ENCODE results near the gene CHD9.
"Not testable (repeated sequence)": the region's sequence is repeated elsewhere in the genome, so short reads cannot be mapped to it uniquely, and the experiment has no call there.

Gene CHD9

DNA sequence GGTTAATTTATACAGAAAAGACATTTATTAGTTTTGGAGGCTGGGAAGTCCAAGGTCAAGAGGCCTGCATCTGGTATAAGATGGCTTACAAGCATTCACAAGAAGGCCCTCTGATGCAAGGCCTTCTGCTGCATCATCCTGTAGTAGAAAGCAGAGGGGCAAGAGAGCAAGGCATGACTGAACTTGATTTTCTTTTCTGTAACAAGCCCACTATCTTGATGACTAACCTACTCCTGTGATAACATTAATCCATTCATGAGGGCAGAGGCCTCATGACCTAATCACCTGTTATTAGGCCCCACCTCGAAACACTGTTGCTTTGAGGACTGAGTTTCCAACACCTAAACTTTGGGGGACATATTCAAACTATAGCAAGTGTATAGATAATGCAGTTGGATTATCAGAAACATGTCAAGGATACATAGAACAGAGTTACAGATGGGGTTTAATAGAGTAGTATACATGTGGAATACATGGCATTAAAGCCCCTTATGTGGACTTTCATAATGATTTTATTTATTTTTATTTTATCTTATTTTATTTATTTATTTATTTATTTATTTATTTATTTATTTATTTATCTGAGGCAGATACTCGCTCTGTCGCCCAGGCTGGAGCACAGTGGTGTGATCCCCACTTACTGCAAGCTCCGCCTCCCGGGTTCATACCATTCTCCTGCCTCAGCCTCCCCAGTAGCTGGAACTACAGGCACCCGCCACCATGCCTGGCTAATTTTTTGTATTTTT lies 88.2 kb downstream of the CHD9 start:
- no peak for DNase-seq

DNA sequence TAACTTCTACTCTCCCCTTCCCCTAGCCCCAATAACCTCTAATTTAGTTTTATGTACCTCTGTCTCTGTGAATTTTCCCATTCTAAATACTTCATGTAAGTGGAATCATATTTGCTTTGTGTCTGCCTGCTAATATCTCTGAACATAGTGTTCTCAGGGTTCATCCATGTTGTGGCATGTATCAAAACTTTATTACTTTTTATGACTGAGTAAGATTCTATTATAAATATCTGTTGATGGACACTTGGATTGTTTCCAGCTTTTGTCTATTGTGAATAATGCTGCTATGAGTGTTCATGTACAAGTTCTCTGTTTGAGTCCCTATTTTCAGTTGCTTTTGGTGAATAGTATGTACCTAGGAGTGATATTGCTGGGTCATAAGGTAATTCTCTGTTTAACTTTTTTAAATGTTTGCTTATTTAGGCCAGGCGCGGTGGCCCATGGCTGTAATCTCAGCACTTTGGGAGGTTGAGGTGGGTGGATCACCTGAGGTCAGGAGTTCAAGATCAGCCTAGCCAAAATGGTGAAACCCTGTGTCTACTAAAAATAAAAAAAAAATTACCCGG lies 92.8 kb downstream of the CHD9 start:
- DNase-seq: no peak

DNA sequence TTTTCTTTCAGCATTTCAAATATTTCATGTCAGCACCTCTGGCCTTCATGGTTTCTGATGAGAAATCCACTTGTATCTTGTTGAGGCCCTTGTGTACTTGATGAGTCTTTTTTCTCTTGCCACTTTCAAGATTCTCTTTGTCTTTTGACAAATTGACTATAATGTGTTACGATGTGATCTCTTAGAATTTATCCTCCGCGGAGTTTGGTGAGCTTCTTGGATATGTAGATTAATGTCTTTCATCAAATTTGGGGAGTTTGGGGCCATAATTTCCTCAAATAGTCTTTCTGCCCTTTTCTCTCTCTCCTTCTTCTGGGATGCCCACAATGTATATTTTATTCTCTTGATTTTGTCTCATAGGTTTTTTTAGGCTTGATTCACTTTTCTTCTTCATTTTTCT lies 96.0 kb downstream of the CHD9 start:
- no peak for DNase-seq

DNA sequence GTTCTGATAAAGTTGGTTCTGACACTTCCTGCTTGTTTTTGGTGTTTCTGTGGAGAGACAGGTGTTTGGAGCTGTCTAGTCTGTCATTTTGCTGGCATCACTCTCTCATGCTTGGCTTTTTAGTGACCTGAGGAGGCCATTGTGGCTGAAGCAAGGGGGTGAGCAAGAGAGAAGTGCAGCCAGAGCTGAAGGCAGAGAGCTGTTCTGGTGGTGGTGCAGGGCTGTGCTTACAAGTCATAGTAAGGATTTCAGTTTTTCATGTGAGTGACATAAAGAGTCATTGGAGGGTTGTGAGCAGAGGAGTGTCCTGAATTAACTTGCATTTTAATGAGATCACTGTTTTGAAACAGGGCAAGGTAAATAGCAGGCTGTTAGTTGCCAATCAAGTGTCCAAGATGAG lies 97.5 kb downstream of the CHD9 start:
- DNase-seq: no peak

DNA sequence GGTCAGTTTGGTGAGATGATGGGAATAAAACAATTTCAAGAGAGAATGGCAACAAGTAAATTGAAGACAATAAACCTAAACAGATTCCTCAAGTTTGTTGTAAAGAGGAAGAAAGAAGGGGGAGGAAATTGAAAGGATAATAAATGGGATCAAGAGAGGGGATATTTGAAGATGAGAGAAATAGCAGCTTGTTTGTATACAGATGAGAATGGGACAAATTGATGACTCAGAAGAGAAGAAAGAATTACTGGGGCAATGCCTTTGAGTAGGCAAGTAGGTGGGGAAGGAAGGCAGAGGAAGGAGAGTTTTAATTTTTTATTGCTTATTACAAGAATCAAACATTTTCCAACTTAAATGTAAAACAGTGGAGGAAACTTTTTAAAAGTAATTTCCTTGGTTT lies 98.3 kb downstream of the CHD9 start:
- no peak for DNase-seq

DNA sequence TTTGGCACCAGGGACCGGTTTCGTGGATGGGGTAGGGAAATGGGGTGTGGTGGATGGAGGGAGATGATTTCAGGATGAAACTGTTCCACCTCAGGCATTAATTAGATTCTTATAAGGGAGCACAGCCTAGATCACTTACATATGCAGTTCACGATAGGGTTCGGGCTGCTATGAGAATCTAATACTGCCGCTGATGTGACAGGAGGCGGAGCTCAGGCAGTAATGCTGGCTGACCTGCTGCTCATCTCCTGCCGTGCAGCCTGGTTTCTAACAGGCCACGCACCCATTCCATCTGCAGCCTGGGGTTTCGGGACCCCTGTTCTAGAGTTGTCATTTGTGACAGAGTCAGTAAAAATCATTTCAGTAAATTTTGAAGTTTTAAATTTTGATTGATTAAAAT lies 99.7 kb downstream of the CHD9 start:
- no peak for DNase-seq

DNA sequence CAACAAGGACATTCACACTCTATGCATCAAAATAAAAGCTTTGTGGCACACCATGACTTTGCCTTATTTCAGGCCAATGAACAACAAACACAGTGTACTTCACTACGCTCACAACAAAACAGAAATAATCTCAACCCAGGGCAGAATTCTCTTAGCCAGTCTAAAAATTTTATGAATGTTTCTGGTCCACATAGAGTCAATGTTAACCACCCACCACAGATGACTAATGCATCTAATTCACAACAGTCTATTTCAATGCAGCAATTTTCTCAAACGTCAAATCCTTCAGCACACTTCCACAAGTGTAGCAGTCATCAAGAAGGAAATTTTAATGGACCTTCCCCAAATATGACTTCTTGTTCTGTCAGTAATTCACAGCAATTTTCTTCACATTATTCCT lies 101.7 kb downstream of the CHD9 start:
- no peak for DNase-seq

DNA sequence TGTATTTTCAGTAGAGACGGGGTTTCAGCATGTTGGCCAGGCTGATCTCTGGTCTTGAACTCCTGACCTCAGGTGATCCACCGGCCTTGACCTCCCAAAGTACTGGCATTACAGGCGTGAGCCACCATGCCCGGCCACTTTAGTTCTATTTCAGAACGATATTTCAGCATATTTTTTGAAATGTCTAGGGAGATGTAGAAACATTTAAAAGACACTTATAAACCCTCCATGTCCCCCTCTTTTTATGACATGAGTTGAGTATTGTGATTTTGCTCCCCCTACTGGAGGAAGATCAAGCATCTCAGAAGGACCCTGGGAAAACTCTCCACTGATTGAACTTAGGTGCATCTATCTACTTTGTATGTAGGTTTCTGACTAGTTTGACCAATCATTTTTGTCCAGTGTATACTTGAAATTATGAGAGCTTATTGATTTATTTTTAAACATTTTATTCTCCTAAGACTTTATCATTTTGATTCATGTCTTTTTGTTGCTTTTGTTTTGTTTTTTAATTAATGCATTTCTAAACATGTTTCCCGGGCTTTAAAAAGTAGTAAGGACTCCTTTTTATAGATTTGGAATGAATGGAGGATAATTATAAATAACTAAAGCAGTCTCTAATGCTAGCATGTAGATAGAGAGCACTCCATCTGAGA lies 105.1 kb downstream of the CHD9 start:
- DNase-seq: peak; percentile 71

DNA sequence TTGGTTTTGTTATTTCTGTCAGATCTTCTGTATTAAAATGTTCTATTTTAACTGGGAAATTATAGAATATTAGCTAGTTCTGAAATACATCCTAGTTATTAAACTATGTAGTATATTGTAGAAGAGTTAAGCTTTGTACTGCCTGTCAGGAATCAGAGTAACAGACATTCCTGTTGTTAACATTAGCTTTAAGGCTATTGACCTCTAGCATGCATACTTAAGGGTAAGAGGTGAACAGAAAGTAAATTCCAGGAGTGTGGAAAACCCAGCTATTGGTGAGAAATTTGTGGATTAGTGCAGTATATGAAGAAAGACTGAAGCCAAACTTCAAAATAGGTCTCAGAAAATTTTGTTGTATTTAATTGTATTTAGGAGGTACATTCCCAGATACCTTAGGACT lies 111.3 kb downstream of the CHD9 start:
- no peak for DNase-seq

DNA sequence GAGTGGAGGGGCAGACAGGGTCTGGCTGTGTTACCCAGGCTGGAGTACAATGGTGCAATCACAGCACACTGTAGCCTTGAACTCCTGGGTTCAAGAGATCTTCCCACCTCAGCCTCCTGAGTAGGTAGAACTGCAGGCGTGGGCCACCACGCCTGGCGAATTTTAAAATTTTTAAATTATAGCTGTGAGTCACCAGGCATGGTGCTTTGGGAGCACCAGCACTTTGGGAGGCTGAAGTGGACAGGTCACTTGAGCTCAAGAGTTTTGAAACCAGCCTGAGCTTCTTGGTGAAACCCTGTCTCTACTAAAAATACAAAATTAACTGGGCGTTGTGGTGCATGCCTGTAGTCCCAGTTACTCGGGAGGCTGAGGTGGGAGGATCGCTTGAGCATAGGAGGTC lies 114.0 kb downstream of the CHD9 start:
- no peak for DNase-seq

DNA sequence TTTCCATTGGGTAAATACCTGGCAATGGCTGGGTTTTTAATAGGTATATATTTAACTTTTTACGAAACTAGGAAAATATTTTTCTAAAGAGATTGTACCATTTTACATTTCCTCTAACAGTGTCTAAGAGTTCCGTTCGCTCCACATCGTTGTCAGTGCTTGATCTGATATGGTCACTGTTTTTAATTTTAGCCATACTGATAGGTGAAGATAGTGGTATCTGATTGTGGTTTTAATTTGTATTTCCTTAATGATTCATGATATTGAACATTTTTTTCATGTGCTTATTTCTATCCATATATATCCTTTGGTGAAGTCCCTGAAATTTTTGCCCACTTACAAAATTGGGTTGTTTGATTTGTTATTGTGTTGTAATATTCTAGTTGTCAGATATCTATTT lies 117.7 kb downstream of the CHD9 start:
- no peak for DNase-seq

DNA sequence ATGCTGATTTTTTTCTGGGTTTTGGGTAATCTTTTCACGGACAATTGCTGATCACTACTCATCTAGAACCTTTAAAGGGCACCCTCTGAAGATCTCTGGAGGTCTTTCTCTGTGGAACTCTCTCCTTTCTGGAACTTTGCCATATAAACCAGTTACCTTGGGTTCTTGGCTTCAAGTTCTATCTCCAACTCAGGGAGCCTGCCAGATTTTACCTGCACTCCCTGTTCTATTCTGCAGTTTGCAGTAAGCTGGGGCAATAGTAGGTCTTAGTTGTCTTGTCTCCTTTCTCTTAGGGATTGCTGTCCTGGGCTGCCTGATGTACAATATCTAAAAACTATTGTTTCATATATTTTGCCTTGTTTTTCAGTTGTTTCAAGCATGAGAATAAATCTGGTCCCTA lies 120.3 kb downstream of the CHD9 start:
- no peak for DNase-seq

DNA sequence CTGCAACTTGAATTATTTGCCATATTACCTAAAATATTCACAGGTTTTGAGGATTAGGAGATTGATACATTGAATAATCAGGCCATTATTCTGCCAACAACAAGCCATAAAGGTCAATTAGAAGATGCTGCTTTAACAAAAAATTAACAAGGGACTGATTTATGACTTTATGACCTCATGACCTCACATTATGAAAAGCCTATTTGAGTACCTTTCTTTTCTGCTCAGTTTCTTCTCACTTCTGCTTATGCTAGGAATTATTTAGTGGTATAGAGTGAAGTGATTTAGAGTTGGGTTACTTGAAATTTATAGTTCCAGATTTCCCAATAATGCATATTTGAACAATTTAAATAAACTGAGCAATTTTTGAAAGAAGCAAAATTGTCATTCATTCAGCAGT lies 121.6 kb downstream of the CHD9 start:
- no peak for DNase-seq

DNA sequence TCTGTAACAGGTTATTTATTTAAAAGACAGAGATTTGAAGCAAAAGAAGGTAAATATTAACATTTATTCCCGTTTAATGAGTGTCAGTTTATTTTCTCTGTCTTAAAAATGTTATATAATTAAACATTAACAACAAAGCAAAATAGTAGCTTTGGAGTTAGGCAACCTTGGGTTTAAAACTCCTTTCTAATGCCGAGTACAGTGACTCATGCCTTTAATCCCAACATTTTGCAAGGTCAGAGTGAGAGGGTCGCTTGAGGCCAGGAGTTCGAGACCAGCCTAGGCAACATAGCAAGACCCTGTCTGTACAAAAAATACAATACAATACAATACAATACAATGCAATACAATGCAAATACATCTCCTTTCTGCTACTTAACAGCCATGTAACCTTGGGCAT lies 128.7 kb downstream of the CHD9 start:
- DNase-seq: no peak

DNA sequence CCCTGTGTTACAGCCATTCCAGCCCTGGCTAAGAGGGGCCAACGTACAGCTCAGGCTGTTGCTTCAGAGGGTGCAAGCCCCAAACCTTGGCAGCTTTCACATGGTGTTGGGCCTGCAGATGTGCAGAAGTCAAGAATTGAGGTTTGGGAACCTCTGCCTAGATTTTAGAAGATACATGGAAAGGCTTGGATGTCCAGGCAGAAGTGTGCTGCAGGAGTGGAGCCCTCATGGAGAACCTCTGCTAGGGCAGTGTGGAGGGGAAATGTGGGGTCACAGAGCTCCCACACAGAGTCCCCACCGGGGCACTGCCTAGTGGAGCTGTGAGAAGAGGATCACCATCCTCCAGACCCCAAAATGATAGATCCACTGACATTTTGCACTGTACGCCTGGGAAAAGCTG lies 130.9 kb downstream of the CHD9 start:
- DNase-seq: not testable (repeated sequence)

DNA sequence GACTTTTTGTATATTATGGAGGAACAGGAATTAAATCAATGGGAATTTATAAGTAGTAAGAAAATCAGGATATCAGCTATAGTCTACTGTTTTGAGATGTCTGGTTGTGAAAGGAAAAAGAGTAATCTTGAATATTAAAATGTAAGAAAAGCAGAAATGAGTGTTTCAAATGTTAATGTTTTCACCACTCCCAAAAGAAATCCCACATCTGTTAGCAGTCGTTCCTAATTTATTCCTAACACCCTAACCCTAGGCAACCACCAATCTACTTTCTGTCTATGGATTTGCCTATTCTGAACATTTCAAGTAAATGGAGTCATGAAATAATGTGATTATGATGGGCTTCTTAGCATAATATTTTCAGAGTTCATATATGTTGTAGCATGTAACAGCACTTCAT lies 133.0 kb downstream of the CHD9 start:
- no peak for DNase-seq

DNA sequence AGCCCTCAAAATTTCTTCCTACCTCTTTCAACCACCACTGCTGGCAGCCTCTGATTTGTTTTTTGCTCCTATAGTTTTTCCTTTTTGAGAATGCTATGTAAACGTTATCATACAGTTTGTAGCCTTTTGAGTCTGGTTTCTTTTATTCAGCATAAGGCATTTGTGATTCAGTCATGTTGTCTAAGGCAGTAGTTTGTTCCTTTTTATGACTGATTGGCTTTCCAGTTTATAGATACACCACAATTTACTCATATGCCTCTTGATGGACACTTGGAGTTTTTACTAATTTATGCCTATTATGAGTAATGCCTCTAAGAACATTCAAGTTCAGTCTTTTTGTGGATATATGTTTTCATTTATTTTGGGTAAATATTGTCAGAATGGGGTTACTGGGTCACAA lies 136.6 kb downstream of the CHD9 start:
- no peak for DNase-seq

DNA sequence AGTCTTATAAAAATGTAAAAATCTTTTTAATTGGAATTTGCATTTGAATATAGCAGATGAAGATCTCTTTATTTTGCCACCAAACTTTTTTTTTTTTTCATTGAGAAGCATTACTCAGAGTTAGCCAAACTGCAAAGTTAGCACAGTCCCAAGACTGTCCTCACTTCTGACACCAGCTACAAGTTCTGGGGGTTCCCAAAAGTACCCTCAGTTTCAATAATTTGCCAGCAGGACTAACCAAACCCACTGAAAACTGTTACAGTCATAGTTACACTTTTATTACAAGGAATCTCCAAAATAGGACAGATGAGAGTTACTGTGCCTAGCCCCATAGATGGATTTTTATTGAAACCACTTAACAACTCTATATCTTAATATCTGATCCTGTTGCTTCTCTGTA lies 144.1 kb downstream of the CHD9 start:
- no peak for DNase-seq

DNA sequence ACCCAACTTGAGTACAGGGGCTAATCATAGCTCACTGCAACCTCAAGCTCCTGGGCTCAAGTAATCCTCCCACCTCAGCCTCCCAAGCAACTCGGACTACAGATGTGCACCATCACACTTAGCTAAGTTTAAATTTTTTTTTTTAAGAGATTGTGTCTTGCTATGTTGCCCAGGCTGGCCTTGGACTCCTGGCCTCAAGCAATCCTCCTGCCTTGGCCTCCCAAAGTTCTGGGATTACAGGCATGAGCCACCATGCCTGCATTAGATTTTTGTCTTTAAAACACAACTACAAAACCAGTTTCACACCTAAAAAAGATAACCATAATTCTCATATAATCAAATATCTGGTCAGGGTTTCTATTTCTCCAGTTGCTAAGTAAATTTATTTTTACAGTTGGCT lies 147.1 kb downstream of the CHD9 start:
- no peak for DNase-seq

DNA sequence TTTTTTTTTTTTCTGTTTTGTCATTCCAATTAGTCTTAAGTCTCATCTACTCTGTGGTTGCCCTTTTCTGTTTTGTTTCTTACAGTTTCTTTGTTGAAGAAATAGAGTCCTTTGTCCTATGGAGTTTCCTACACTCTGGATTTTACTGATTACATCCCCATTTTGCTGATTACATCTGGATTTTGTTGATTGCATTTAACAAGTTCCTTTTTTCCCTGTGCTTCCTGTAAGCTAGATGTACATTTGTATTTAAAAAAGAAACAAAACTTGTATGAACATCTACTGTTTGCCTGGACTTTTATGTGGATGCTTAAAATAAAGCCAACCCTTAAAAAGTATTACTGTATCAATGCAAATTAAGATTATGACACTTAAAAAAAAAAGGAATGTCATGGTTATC lies 147.6 kb downstream of the CHD9 start:
- no peak for DNase-seq

DNA sequence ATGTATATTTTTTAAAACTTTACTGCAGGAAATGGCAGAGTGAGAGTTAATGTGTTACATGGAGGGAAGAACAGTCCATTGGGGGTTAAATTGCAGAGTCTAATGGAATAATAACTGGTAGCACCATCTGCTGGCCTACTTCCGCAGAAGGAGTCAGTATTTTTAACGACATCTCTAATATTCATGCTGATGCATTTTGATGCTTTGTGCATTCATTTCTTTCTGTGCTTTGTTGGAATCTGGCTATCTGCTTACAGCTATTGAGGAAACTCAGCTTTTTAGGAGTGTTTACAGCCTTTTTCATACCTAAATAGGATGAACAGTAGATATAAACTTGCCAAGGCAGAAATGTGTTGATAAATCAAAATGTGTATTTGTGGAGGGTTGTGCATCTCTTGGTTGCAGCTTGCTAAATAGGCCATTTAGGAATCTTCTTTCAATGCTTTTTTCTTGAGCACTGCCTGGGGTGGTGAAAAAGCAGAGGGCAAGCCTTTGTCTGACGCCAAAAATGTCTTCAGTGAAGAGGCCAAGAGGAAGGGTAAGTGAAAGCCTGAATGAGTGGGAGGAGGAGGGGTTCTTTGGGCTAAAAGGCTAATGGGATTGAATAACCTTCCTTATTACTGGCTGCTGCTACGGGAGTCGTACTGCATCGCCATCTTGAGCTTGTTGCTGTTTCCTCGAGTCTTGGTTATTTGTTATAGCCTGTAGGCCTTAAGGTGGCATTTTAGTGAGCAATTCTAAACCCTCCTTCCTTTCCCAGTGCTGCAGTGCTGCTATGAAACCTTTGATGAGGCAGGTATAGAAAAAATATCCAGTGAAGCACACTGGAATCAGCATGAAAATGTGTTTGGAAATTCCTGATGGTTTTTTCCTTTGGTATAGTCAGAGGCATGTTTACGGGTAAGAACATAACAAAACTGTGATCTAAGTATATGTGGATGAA lies 153.3 kb downstream of the CHD9 start:
- DNase-seq: peak; percentile 98

DNA sequence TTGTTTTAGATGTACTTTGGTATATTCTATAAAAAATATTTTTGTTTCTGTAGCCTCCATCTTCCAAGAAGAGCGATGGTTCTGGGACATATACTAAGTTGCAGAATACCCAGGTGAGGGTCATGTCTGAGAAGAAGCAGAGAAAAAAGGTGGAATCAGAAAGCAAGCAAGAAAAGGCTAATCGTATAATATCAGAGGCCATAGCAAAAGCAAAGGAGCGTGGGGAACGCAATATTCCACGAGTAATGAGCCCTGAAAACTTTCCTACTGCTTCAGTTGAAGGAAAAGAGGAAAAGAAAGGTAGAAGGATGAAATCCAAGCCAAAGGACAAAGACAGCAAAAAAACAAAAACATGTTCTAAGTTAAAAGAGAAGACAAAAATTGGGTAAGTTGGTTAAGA lies 154.6 kb downstream of the CHD9 start:
- DNase-seq: peak; percentile 37

DNA sequence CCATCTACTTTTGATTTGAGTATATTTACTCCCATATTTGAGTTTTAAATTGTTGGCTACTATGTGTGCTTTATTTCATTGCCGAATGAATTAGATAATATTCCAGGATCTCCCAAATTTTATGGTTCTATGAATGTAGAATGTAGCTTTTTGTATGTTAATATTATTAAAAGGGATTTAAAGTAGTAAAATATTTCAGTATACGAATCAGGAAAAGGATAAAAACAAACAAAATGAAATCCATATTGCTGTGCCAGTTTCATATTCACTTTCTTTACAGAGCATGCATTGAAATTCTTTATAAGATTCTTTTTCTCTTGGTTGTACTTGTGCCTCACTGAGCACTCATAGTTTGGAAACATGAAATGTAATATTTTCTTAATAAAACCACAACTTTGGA lies 155.1 kb downstream of the CHD9 start:
- peak; percentile 51 for DNase-seq

DNA sequence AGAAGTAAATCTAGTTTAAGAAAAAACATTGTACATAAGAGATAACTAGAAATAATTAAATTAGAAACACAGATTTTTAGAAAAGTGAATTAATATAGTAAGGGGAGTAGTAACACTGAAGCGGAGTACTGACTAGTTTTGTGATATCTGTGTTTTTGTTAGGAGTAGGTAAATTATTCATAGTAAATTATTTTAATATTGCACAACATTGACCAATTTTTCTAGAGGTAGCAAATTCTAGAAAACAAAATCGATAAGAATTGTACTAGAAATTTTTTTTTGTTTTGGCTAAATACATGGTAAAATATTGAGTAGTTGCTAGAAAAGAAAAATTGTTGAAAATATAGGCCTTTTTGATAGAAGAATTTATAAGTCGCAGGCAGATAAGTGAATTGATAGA lies 156.5 kb downstream of the CHD9 start:
- DNase-seq: no peak
